Measurements from ENCODE around the gene FPR1. TPM values are rescaled to one million over a fixed set of nuclear protein-coding genes. Genes with fewer than 3 reads are reported as not detected.
"Not testable (repeated sequence)": the region's sequence is repeated elsewhere in the genome, so short reads cannot be mapped to it uniquely, and the experiment has no call there.

The FPR1 gene
- polyA plus RNA-seq, 4 donors, result 0.54 to 3.7 (median 1.3) TPM

GRCh38 chr19:51738523-51738922 lies 13.2 kb downstream of the FPR1 start:
- DNase-seq (ENCODE audit: low read depth in 4 of 4, low spot score in 3 of 4), result not testable (repeated sequence)

DNA sequence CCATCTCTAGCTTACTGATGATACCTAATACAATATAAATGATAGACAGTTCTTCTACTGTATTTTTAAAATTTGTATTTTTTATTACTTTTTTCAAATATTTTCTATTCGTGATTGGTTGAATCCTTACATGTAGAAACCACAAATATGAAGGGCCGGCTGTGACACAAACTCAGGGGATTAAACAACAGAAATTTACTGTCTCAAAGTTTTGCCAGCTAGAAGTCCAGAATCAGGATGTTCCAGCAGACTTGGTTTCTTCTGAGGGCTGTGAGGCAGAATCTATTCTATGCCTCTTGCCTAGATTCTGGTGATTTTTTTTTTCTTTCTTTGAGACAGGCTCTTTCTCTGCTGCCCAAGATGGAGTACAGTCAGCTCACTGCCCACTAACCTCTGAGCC lies 13.8 kb downstream of the FPR1 start:
- no peak for DNase-seq (ENCODE audit: low read depth in 4 of 4, low spot score in 3 of 4)

DNA sequence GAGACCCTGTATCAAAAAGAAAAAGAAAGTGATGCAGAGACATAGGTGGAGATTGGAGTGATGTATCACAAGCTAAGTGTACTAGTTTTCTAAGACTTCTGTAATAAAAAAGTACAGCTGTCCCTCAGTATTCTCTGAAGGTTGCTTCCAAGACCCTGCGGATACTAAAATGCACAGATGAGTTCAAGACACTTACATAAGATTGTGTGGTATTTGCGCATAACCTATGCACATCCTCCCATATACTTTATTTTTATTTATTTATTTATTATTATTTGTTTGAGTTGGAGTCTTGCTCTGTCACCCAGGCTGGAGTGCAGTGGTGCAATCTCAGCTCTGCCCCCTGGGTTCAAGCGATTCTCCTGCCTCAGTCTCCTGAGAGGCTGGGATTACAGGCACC lies 14.3 kb downstream of the FPR1 start:
- DNase-seq (ENCODE audit: low read depth in 4 of 4, low spot score in 3 of 4), result no peak

GRCh38 chr19:51735759-51736449 lies 15.8 kb downstream of the FPR1 start:
- no peak for DNase-seq (ENCODE audit: low read depth in 4 of 4, low spot score in 3 of 4)

GRCh38 chr19:51733742-51734522 lies 17.7 kb downstream of the FPR1 start:
- DNase-seq (ENCODE audit: low read depth in 4 of 4, low spot score in 3 of 4), result no peak

- DNase-seq (ENCODE audit: low read depth in 4 of 4, low spot score in 3 of 4), result no peak
Measured at GRCh38 chr19:51729781-51730180, 21.9 kb downstream of the FPR1 start.

GRCh38 chr19:51727349-51727880 lies 24.3 kb downstream of the FPR1 start:
- no peak for DNase-seq (ENCODE audit: low read depth in 4 of 4, low spot score in 3 of 4)

DNA sequence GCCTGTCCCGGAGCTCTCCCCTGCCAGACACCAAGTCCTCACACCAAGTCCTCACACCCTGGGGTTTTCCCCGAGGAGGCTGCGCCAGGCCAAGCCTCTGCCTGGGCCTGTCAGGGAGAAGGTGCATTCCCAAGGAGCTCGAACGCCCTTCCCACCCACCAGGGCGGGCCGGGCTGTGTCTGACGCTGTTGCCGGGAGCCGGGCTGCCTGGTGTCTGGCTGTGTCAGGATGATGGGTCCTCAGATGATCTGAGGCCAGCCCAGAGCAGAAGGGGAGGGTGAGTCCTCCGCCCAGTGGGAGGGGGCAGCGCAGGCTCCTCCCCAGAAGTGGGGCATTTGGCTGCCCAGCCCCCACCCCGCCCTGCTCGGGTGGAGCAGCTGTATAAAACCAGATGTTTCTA lies 25.6 kb downstream of the FPR1 start:
- no peak for DNase-seq (ENCODE audit: low read depth in 4 of 4, low spot score in 3 of 4)

DNA sequence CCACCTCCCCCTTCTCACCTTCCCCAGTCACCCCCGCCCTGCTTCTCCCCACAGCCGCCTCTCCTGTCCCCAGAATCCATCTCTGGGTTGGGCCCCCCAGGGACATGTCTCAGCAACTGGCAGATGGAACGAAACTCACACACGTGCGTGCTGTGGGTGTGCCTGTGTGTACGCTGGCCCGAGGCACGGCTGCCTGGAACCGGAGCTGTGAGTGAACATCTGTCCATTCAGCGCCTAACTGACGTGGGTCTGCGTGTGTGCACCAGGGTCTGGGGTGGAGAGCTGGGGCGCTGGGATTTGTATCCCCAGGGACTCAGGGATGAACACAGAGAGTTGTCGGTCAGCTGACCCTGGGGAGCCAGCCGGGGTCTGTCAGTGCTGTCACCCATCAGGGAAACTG lies 27.1 kb downstream of the FPR1 start:
- no peak for DNase-seq (ENCODE audit: low read depth in 4 of 4, low spot score in 3 of 4)

DNA sequence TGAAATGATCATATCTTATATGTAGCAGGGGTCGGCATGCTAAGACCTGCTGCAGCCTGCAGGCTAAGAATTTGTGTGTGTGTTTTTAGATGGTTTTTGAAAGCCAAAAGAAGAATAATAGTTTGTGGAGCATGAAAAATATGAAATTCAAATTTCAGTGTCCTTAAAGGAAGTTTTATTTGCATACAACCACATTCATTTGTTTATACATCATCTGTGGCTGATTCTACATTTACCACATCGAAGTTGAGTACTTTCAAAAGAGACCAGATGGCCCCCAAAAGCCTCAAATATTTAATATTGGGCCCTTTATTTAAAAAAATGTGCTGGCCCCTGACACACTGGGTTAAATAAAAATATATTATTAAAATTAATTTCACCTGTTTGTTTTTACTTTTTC lies 29.2 kb downstream of the FPR1 start:
- no peak for DNase-seq (ENCODE audit: low read depth in 4 of 4, low spot score in 3 of 4)

DNA sequence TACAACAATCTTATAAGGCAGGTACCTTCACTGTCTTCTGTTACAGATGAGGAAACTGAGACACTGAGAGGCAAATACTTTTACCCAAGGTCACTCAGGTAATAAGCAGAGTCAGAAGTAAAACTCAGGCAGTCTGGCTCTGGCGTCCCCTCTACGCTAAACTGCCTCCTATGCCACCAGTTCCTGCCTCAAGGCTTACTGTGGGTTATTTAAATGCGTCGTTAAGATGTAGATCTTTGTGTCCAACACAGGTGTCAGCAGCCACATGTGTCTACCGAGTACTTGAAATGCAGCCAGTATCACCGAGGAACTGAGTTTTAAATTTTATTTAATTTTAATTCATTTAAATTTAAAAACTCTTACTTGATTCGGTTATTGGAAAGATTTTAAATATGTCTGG lies 29.8 kb downstream of the FPR1 start:
- DNase-seq (ENCODE audit: low read depth in 4 of 4, low spot score in 3 of 4), result no peak

DNA sequence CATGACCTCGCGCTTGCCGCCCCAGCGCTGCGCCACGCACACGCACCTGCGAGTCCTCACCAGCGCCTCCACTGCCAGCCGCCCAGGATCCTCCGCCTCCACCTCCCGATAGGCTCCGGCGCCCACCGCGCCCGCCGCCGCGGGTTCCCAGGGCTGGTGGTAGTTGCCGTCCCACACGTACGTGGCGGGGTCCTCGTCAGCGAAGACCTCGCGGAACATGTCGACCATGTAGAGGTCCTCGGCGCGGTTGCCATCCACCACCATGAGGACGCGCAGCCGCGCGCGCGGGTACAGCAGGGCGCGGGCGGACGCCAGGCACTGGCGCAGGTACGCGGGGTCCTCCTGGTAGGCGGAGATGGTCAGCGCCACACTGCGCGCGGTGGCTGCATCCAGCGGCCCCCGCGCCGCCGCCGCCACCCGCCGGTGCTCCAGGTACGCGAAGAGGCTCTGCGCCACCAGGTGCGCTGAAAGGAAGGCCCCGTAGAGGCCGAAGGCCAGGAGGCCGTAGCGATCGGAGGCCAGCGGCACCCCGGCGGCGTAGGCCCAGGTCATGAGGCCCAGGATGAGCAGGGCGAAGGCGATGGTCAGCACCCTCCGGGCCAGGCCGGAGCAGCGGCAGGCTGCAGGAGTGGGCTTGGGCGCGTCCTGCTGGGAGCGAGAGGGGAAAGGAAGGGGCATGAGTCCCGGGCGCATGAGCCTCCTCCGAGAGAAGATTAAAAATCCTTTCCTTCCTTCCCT lies 32.3 kb downstream of the FPR1 start:
- peak in 1 of 4 donors; percentile 10 for DNase-seq (ENCODE audit: low read depth in 4 of 4, low spot score in 3 of 4)

GRCh38 chr19:51716925-51717324 lies 34.8 kb downstream of the FPR1 start:
- no peak for DNase-seq (ENCODE audit: low read depth in 4 of 4, low spot score in 3 of 4)

DNA sequence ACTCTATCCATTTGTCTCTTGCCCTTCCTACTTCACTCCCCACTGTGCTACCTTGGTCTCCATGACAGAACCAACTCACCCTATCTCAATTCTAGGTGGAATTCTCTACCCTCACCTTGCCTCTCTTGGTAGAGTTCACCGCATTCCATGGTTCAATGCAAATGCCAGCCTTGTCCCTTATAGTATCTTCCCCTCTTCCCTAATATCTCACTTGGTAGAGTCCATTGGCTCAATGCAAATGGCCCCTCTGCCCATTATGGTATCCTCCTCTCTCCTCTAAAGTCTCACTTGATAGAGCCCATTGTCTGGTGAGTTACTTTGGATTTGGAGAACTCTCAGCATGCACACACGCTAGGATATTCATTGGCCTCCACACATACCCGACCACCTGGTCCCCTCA lies 35.8 kb downstream of the FPR1 start:
- no peak for DNase-seq (ENCODE audit: low read depth in 4 of 4, low spot score in 3 of 4)

DNA sequence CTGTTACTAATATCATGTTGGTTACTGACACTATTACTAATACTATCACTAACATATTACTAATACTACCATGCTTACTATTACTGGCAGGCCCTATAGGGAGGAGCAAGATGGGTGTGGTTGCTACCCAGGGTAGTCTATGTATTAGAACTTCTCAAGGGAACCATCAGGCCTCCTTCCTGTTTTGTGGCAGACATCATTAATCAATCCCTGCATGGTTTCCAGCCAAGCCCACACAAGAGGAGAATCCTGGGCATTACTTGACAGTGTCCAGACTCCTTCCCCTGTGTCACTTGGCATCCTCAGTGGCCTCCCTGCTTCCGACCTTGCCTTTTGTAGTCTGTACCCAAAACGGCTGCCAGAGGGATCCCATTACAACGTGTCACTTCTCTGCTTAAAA lies 36.8 kb downstream of the FPR1 start:
- no peak for DNase-seq (ENCODE audit: low read depth in 4 of 4, low spot score in 3 of 4)

GRCh38 chr19:51713319-51714285 lies 38.1 kb downstream of the FPR1 start:
- no peak for DNase-seq (ENCODE audit: low read depth in 4 of 4, low spot score in 3 of 4)

GRCh38 chr19:51712461-51713081 lies 39.1 kb downstream of the FPR1 start:
- DNase-seq (ENCODE audit: low read depth in 4 of 4, low spot score in 3 of 4), result no peak

DNA sequence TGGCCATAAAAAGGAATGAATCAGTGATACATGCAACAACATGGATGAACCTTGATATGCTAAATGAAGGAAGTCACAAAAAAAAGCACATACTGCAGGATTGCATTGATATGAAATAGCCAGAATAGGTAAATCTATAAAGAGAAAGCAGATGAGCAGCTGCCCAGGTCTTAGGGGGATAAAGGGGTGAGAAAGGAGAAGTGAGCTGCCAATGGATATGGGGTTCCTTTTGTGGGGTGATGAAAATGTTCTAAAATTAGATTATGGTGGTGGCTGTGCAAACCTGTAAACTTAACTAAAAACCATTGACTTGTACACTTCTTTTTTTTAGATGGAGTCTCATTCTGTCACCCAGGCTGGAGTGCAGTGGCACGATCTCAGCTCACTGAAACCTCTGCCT lies 40.0 kb downstream of the FPR1 start:
- no peak for DNase-seq (ENCODE audit: low read depth in 4 of 4, low spot score in 3 of 4)

DNA sequence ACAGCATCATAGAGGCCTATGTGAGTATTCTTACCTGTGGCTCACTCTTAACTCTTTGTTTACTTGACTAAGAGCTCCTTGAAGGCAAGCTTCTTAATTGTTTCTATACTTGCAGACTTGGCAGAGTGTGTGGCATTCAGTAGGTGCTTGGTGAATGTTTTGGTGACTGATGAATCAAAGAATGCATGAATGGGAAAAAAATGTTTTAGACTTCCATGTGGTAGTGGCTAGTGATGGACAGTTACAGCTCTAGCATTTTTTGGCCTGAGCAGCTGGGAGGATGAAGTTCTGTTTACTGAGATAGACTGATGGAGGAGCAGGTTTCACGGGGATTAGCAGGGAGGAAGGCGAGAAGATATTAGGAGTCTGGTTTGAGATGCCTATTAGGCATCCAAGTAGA lies 41.5 kb downstream of the FPR1 start:
- DNase-seq (ENCODE audit: low read depth in 4 of 4, low spot score in 3 of 4), result no peak

GRCh38 chr19:51709575-51709974 lies 42.1 kb downstream of the FPR1 start:
- DNase-seq (ENCODE audit: low read depth in 4 of 4, low spot score in 3 of 4), result no peak

Measured in right renal pelvis (tissue), 4 donors.